GM18505 (cell line): ENCODE results near the gene LYPD4.

Experiments used
- ATAC-seq: cut with Tn5 transposase; IDR thresholded peaks from one replicate; pipeline ENCODE4 v1.9.1; 2021; ENCODE audit not compliant: unreplicated experiment
- POLR2A ChIP-seq: IDR thresholded peaks from 4 replicates; pipeline ENCODE4 v1.6.1; 2011; ENCODE audit warnings: borderline replicate concordance; ENCODE audit not compliant: insufficient read depth, insufficient read length; ENCODE audit errors: extremely low read depth

The LYPD4 gene

GRCh38 chr19:41844601-41845000 lies at the start of gene LYPD4:
Gene LYPD4, minus strand, starts transcription at chr19:41844683. Its CDS starts 5,398 bp downstream, at chr19:41839285.
- ATAC-seq: no peak
- no peak for TF ChIP-seq POLR2A

- ATAC-seq: no peak
- no peak for TF ChIP-seq POLR2A
Observed at GRCh38 chr19:41893899-41894298, 49.4 kb upstream of the LYPD4 start.

GRCh38 chr19:41892173-41892902 lies 47.9 kb upstream of the LYPD4 start:
- no peak for TF ChIP-seq POLR2A
- ATAC-seq: no peak

GRCh38 chr19:41890936-41891335 lies 46.5 kb upstream of the LYPD4 start:
- no peak for ATAC-seq
- TF ChIP-seq POLR2A: no peak

GRCh38 chr19:41889896-41890295 lies 45.4 kb upstream of the LYPD4 start:
- TF ChIP-seq POLR2A: no peak
- ATAC-seq: no peak

GRCh38 chr19:41888926-41889325 lies 44.4 kb upstream of the LYPD4 start:
- TF ChIP-seq POLR2A: no peak
- no peak for ATAC-seq

- TF ChIP-seq POLR2A: no peak
- no peak for ATAC-seq
Observed at GRCh38 chr19:41887711-41888382, 43.4 kb upstream of the LYPD4 start.

GRCh38 chr19:41886761-41887710 lies 42.6 kb upstream of the LYPD4 start:
- TF ChIP-seq POLR2A: peak; percentile 35
- no peak for ATAC-seq

- peak; percentile 98 for TF ChIP-seq POLR2A
- ATAC-seq: peak; percentile 65
Observed at GRCh38 chr19:41883821-41884733, 39.6 kb upstream of the LYPD4 start.

GRCh38 chr19:41883463-41883820 lies 39.0 kb upstream of the LYPD4 start:
- no peak for ATAC-seq
- no peak for TF ChIP-seq POLR2A

- ATAC-seq: no peak
- peak; percentile 69 for TF ChIP-seq POLR2A
Observed at GRCh38 chr19:41882568-41883462, 38.3 kb upstream of the LYPD4 start, which contains the start of gene ARHGEF1. Gene ARHGEF1, plus strand, starts transcription at chr19:41883184. Its CDS starts 4,899 bp downstream, at chr19:41888083.
